ENCODE measurements around the gene NINJ2. TPM values are rescaled to one million over a fixed set of nuclear protein-coding genes. Genes with fewer than 3 reads are reported as not detected.

The NINJ2 gene
- total RNA-seq, 1 donor from 2014 or later: not detected

DNA sequence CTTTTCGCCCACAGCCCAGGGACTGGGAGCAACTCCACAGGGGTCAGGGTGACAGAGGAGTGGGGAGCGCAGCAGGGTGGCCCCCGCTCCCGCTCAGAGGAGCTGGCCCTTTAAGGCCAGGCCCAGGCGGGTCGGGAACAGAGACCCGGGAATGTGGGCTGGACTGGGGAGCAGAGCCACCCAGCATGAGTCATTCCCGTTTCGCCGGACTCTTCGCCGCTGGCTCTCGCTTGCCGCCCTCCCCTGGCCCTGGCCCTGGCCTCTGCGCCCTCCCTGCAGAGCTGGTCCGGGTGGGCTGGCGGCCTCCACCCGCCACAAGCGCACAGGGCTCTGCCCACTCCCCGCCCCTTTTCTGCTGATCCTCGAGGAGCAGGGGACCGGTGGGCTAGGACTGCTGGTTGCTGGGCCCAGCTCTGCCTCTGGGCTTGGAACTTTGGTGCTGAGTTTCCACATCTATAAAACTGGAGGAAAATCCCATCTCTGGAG is 92.8 kb downstream of the NINJ2 start:
- H3K36me3 Mint-ChIP-seq (ENCODE audit: low read depth, unreplicated experiment): no peaks in the 10 kb centered on the region
- peak overlapping the region; percentile 84 for H3K9ac ChIP-seq (ENCODE audit: low read length)
- peak overlapping the region; percentile 90 for H3K4me2 ChIP-seq (ENCODE audit: low read length)
- no peak for FAIRE-seq
- H3K27me3 Mint-ChIP-seq (ENCODE audit: low read depth, unreplicated experiment): peaks cover 14% of the 10 kb centered on the region
- peaks cover 25% of the 10 kb centered on the region for H3K4me1 ChIP-seq (ENCODE audit: insufficient read depth, low read length)
- H3K4me3 Mint-ChIP-seq (ENCODE audit: unreplicated experiment): peak overlapping the region; percentile 81
- no peaks in the 10 kb centered on the region for H3K36me3 ChIP-seq (ENCODE audit: insufficient read depth, low read length)
- H2AFZ ChIP-seq (ENCODE audit: low read depth, low read length): peak overlapping the region; percentile 88
- H3K27ac ChIP-seq (ENCODE audit: low read depth, low read length): peak overlapping the region; percentile 72
- no peaks in the 10 kb centered on the region for H4K20me1 ChIP-seq (ENCODE audit: insufficient read depth, low read length)
- H3K27me3 ChIP-seq (ENCODE audit: insufficient read depth, low read length): peaks cover 5% of the 10 kb centered on the region
- DNase-seq (ENCODE audit: low read depth): peak; percentile 78
- peak overlapping the region; percentile 58 for H3K4me3 ChIP-seq (ENCODE audit: insufficient read depth, low read depth, low read length)
- peaks cover 18% of the 10 kb centered on the region for H3K4me1 Mint-ChIP-seq (ENCODE audit: low read depth, unreplicated experiment)
- peak overlapping the region; percentile 86 for H3K27ac Mint-ChIP-seq (ENCODE audit: unreplicated experiment)
- TF ChIP-seq, protein P1, sequence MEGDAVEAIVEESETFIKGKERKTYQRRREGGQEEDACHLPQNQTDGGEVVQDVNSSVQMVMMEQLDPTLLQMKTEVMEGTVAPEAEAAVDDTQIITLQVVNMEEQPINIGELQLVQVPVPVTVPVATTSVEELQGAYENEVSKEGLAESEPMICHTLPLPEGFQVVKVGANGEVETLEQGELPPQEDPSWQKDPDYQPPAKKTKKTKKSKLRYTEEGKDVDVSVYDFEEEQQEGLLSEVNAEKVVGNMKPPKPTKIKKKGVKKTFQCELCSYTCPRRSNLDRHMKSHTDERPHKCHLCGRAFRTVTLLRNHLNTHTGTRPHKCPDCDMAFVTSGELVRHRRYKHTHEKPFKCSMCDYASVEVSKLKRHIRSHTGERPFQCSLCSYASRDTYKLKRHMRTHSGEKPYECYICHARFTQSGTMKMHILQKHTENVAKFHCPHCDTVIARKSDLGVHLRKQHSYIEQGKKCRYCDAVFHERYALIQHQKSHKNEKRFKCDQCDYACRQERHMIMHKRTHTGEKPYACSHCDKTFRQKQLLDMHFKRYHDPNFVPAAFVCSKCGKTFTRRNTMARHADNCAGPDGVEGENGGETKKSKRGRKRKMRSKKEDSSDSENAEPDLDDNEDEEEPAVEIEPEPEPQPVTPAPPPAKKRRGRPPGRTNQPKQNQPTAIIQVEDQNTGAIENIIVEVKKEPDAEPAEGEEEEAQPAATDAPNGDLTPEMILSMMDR (IDR thresholded peaks at IDR 0.05; ENCODE audit: insufficient read depth, low read depth, low read length): no peak
- no peak for TF ChIP-seq EZH2 (IDR thresholded peaks at IDR 0.05; ENCODE audit: insufficient read depth, low read length)
- peaks cover 8% of the 10 kb centered on the region for H3K9me3 Mint-ChIP-seq (ENCODE audit: unreplicated experiment)
- no peaks in the 10 kb centered on the region for H3K9me3 ChIP-seq (ENCODE audit: insufficient read depth, low read depth, low read length)
- H3K79me2 ChIP-seq (ENCODE audit: insufficient read depth, low read length): no peaks in the 10 kb centered on the region

DNA sequence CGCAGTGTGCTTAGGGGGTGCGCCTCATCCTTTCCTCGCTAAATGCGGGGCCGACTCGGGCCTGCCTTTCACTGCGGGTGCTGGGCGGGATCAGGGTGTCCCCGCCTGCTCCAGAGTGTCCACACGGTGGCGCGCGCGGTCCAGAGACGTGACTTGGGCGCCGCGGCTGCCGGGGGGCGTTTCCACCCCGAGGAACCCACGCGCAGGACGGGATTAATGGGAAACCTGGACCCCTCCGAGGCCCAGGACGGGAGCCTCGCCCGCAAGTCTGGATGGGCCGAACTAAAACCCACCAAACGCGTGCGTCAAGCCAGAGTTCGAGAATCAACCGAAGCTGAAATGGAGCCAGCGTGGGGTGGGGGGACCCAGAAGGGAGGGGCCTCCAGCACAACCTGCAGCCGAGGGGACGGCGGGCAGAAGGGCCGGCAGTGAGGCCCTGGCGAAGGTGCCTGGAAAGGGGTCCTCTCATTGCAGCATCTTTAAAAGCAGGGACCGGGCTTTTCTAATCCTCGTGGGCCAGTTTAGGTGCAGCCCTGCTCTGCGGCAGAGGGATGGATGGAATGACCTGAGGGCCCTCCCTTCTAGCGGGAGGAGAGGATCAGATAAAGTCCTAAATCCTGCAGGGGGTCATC is 93.3 kb downstream of the NINJ2 start:
- FAIRE-seq: no peak
- Histone ChIP-seq H3K4me1 (ENCODE audit: insufficient read depth, low read length) (peaks cover 25% of the 10 kb centered on the region), H3K27me3 (ENCODE audit: insufficient read depth, low read length) (peaks cover 5% of the 10 kb centered on the region), H3K27ac (ENCODE audit: low read depth, low read length) (peak overlapping the region; percentile 72), H3K36me3 (ENCODE audit: insufficient read depth, low read length) (no peaks in the 10 kb centered on the region), H4K20me1 (ENCODE audit: insufficient read depth, low read length) (no peaks in the 10 kb centered on the region), H3K4me3 (ENCODE audit: insufficient read depth, low read depth, low read length) (peak overlapping the region; percentile 58), H3K4me2 (ENCODE audit: low read length) (peak overlapping the region; percentile 90), H3K79me2 (ENCODE audit: insufficient read depth, low read length) (no peaks in the 10 kb centered on the region), H3K9ac (ENCODE audit: low read length) (peak overlapping the region; percentile 84), H3K9me3 (ENCODE audit: insufficient read depth, low read depth, low read length) (no peaks in the 10 kb centered on the region), H2AFZ (ENCODE audit: low read depth, low read length) (peak overlapping the region; percentile 88)
- peaks cover 18% of the 10 kb centered on the region for H3K27me3 Mint-ChIP-seq (ENCODE audit: low read depth, unreplicated experiment)
- H3K36me3 Mint-ChIP-seq (ENCODE audit: low read depth, unreplicated experiment): no peaks in the 10 kb centered on the region
- H3K4me1 Mint-ChIP-seq (ENCODE audit: low read depth, unreplicated experiment): peaks cover 15% of the 10 kb centered on the region
- peak overlapping the region; percentile 81 for H3K4me3 Mint-ChIP-seq (ENCODE audit: unreplicated experiment)
- H3K9me3 Mint-ChIP-seq (ENCODE audit: unreplicated experiment): peaks cover 8% of the 10 kb centered on the region
- TF ChIP-seq, protein P1 (IDR thresholded peaks at IDR 0.05; ENCODE audit: insufficient read depth, low read depth, low read length): peak; percentile 56
- no peak for TF ChIP-seq EZH2 (IDR thresholded peaks at IDR 0.05; ENCODE audit: insufficient read depth, low read length)
- H3K27ac Mint-ChIP-seq (ENCODE audit: unreplicated experiment): no peak overlapping the region
- DNase-seq (ENCODE audit: low read depth): peak; percentile 61

DNA sequence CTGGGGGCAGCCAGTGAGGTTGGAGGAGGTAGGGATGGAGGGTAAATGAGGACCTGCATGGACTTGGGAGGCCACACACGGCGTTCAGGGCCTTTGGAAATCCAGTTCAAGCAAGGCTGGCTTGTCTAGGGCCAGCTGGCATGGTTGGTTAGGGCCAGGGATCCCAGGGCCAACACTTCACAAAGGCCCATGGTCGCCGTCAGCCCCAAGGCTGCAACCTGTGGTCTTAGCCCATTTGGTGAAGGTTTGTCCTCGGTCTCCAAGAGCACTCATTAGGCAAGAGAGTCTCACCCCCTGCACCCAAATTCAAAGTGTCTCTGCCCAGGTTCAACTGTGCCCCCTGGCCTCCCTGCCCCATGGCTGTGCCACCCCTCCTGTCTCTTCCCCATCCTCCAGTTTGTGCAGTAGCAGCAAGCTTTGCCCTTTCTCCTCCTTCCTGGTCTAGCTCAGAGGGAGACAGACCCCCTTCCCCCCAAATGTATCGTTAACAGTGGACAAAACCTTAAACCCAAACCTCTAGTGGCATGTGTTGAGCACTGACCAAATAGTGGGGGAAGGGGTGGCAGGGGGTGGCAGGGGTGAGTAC is 94.1 kb downstream of the NINJ2 start:
- Mint-ChIP-seq H3K36me3 (ENCODE audit: low read depth, unreplicated experiment) (no peaks in the 10 kb centered on the region), H3K4me3 (ENCODE audit: unreplicated experiment) (peak overlapping the region; percentile 81), H3K9me3 (ENCODE audit: unreplicated experiment) (peaks cover 3% of the 10 kb centered on the region), H3K27me3 (ENCODE audit: low read depth, unreplicated experiment) (peaks cover 18% of the 10 kb centered on the region), H3K4me1 (ENCODE audit: low read depth, unreplicated experiment) (peaks cover 12% of the 10 kb centered on the region), H3K27ac (ENCODE audit: unreplicated experiment) (no peak overlapping the region)
- Histone ChIP-seq H3K79me2 (ENCODE audit: insufficient read depth, low read length) (no peaks in the 10 kb centered on the region), H3K4me2 (ENCODE audit: low read length) (peak overlapping the region; percentile 90), H3K27me3 (ENCODE audit: insufficient read depth, low read length) (peaks cover 10% of the 10 kb centered on the region), H4K20me1 (ENCODE audit: insufficient read depth, low read length) (no peaks in the 10 kb centered on the region), H3K9ac (ENCODE audit: low read length) (peak overlapping the region; percentile 84), H2AFZ (ENCODE audit: low read depth, low read length) (peak overlapping the region; percentile 88), H3K4me3 (ENCODE audit: insufficient read depth, low read depth, low read length) (no peak overlapping the region), H3K4me1 (ENCODE audit: insufficient read depth, low read length) (peaks cover 25% of the 10 kb centered on the region), H3K27ac (ENCODE audit: low read depth, low read length) (no peak overlapping the region), H3K36me3 (ENCODE audit: insufficient read depth, low read length) (no peaks in the 10 kb centered on the region), H3K9me3 (ENCODE audit: insufficient read depth, low read depth, low read length) (no peaks in the 10 kb centered on the region)
- TF ChIP-seq, protein P1 (IDR thresholded peaks at IDR 0.05; ENCODE audit: insufficient read depth, low read depth, low read length): no peak
- no peak for TF ChIP-seq EZH2 (IDR thresholded peaks at IDR 0.05; ENCODE audit: insufficient read depth, low read length)
- DNase-seq (ENCODE audit: low read depth): no peak
- FAIRE-seq: no peak

All from astrocyte (in vitro differentiated cells and primary cell).